RPMI7951 (cell line): ENCODE measurements around the gene MXD1. TPM values are rescaled to one million over a fixed set of nuclear protein-coding genes. Genes with fewer than 3 reads are reported as not detected.
"Not testable (repeated sequence)": the region's sequence is repeated elsewhere in the genome, so short reads cannot be mapped to it uniquely, and the experiment has no call there.

Experiments used
- DNase-seq: peaks from one replicate; pipeline ENCODE4 v3.0.0-alpha.2; 2012; ENCODE audit warnings: low read depth
- total RNA-seq: library from RNA; depleted of rRNA; stranded (reverse); fragments of >200 nt; shearing (Covaris generic); gene quantifications from 2 replicates; pipeline ENCODE4 v1.2.3, GENCODE V29; 2014

The MXD1 gene
- total RNA-seq, 1 experiment from 2014 or later, result 3.7 TPM

DNA sequence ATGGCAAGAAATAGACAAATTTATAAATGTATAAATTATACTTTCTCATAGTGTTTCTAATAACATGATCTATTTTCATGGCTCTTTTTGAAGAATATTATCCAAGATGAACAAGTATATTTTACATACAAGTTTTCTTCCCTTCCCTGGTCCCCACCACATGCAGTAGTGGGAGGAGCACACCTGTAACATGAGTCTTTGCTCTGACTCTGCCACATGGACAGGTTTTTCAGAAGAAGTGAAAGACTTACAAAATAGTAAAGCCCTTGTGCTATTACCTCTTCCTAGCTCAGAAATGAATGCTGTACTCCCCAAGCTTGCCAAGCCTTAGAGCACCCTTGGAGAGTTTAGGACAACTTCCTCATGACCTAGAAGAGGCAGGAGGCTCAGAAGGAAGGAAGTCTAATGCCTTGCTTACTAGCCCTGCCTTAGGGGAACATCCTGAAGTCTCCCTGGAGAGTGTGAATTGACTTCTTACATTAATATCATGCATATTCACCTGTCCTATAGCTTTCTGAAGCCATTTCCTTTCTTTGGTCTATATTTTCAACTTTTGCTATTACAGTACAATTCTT is 18.4 kb downstream of the MXD1 start:
- no peak for DNase-seq

GRCh38 chr2:69933839-69934613 is 19.1 kb downstream of the MXD1 start:
- DNase-seq, result peak; percentile 70

DNA sequence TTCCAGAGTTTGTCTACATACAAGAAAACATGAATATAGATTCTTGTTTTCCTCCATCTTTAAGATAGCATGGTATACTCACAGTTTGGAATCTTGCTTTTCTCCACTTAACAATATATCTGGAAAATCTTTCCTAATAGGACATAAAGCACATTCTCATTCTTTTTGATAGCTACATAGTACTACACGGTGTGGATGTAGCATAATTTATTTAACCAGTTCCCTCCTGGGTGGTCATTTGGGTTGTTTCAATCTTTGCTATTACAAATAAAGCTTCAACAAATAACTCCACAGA is 19.7 kb downstream of the MXD1 start:
- DNase-seq, result no peak

DNA sequence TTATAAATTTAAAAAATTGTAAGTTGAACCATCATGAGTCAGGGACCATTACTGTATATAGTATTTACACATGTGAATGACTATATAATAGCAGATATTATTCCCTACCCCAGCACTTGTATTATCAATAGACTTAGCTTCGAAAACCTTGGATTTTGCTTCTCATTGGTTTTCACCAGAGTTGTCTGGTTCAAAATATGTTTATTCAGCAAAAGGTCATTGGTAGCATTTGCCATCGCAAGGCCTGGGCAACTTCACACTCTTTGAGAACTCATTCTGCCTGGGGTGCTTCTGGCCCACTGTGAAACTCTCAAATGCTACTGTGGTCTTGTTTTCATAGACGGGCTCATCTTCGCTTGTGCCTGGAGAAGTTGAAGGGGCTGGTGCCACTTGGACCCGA is 20.1 kb downstream of the MXD1 start:
- DNase-seq, result no peak

DNA sequence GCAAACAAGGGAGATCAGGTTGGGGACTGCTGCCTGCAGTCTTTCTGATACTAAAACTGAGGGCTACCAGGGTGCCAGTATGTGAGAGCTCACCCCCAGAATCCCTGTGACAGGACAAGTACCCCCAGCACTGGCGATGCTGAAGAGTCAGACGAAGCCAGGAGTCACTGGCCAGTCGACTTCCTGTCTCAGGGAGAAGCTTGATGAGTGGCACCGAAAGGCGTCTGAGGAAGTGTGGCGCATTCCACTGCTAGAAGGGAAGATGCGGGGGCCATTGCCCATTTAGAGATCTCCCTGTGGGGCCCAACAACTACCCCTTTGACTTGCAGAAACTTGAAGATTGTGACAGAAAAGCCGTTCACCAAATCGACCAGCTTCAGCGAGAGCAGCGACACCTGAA is 22.0 kb downstream of the MXD1 start:
- DNase-seq, result no peak

- no peak for DNase-seq
These were observed 23.1 kb downstream of the MXD1 start for GRCh38 chr2:69937968-69938367.

DNA sequence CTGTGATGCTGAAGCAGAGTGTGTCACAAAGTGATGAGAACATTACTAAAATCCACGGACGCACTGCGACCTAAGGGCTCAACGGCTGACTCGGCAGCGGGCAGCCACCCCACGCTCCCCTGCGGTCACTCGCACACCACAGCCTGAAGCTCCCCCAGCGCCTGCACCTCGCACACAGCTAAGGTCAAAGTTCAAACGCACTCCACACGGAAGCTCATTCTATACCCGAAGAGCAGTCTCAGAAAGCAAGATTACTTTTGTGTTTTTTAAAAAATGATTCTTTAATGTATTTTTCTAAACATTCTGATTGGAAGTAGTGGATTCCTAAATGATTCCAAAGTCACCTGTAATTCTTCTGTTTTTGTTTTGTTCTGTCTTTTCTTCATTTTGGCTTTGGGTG is 24.8 kb downstream of the MXD1 start:
- DNase-seq, result no peak

DNA sequence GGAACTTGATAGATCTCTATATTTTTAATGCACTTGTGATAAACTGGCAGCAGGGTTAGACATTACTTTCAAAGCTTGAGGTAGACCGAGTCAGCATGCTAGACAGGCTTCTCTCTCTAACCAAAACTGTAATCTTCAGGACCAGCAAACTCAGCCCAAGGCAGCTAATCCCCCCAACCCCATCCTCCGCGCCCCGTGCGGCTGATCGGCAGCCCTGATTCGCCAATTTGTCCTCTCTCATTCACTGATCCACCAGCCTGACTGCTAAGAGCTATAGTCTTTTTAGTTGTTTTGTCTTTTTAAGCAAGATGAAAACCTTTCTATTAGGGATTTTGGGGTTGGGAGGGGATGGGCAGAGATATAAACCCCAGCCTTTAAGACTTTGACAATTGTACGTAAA is 25.8 kb downstream of the MXD1 start:
- no peak for DNase-seq

GRCh38 chr2:69943000-69943842 is 28.3 kb downstream of the MXD1 start:
- no peak for DNase-seq

GRCh38 chr2:69943843-69944525 is 29.1 kb downstream of the MXD1 start:
- DNase-seq, result no peak

DNA sequence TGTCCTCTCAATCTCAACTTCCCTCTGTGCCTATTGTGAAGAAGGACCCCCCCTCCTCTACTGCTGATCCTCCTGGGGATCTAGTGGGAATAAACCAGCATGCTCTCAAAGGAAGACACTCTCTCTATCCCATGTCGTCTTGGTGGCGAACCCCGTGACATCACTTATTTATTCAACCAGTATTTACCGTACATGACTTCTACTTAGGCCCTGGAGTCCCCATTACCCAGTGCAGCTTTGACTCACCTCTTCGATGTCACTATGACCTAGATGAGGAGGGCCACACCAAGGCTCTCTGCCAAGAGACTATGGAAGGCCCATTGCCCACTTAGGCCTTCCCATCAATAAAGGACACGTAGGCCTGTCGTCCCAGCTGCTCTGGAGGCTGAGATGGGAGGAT is 29.8 kb downstream of the MXD1 start:
- DNase-seq, result no peak

GRCh38 chr2:69945441-69945840 is 30.5 kb downstream of the MXD1 start:
- no peak for DNase-seq

GRCh38 chr2:69945941-69946340 is 31.0 kb downstream of the MXD1 start:
- DNase-seq, result no peak

- DNase-seq, result peak; percentile 56
These were observed 31.7 kb downstream of the MXD1 start for GRCh38 chr2:69946351-69947324.

- DNase-seq, result no peak
These were observed 32.5 kb downstream of the MXD1 start for GRCh38 chr2:69947325-69947931.

DNA sequence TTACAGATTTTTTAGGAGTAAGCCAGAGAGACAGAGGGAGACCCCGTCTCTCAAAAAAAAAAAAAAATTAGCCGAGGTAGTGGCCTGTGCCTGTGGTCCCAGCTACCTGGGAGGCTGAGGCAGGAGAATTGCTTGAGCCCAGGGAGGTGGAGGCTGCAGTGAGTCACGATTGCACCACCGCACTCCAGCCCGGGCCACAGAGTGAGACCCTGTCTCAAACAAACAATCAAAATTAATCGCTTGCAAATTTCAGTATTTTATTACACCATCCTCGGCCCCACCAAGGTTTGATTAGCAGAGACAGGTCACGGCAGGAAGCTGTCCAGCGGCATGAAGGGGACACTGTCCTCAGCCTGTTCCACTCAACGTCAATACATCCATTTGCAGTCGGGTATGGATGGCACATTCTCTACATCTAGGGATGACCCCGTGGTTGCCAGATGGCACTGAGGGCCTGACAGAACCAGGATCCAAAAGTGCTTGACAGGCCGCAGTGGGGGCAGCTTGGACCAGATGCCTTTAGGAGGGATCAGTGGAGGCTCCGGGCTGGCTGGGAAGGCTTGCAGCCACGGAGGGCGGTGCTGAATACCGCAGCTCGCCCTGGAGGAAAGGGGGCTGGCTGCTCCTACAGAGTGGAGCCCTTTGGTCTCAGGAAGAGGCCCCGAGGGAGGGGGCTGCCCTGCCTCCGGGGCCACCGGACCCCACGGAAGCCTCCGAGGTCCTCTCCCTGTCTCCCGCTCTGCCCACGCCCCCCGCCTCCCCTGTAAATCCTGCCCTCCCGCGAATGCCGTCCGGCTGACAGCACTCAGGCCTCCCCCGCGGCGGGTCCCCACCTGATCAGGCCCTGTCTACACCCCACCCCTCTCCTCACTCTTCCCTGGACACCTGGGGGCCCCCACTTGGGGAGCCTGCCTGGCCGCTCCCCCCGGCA is 33.4 kb downstream of the MXD1 start:
- no peak for DNase-seq

DNA sequence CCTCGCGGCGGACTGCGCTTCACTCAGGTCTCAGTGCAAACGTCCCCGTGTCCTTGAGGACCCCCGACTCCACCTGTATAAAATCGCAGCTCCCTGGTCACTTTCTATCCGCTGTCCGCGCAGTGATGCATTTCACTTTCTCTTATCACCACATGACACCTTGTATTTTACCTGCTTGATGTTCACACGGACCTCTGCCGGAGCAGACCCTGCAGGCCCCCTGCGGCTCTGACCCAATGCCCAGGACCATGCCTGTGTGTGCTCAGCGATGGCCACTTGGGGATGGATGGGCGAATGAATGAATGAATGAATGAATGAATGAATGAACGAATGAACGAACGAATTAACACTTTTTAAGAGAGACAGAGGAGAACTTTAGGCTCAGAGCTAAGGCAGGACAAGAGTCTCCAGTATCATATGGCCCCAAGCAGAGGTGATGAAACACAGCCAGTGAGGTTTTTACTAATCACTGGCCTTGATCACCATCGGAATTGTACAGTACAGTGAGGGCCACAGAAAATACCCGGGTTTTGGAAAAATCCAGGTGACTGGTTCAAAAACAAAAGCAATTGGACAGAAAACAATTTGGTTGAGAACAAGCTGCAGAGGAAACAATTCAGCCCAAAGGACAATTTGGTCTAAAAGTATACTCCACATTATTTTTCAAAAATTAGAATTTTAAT is 34.2 kb downstream of the MXD1 start:
- no peak for DNase-seq

DNA sequence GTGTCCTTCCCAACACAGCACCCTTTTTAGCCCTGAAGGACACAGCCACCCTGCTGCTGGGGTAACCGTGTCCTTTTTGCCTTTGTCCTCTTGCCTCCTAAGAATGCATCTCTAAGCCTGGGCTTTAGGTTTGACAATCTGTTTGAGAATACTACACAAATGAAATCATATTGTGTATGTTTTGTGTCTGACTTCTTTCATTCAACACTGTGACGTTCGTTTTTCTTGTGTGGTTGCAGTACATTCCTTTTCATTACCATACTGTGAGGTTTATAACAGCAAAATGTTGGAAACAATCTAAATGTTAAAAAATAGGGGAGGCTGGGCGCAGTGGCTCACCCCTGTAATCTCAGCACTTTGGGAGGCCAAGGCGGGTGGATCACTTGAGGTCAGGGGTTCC is 35.3 kb downstream of the MXD1 start:
- no peak for DNase-seq

GRCh38 chr2:69950671-69951070 is 35.8 kb downstream of the MXD1 start:
- DNase-seq, result not testable (repeated sequence)
